ENCODE measurements around the gene WIPI1. TPM values are rescaled to one million over a fixed set of nuclear protein-coding genes. Genes with fewer than 3 reads are reported as not detected.

The WIPI1 gene
- total and polyA plus RNA-seq, 10 of the 15 experiments (the other 5 are each of a cell fraction or from before 2014, with no cell fraction given): 6.5 to 44.5 (median 26.2) TPM

- no TSS peak for BruUV-seq (replicated peaks)
- no peaks in the 10 kb centered on the region for H3K27me3 ChIP-seq (replicated peaks in 1 of 2; ENCODE audit: control insufficient read depth in 2 of 2, insufficient read depth in 2 of 2, low read length in 1 of 2)
- H2AFZ ChIP-seq (ENCODE audit: control insufficient read depth, low read depth, low read length): no peak overlapping the region
- ChIA-PET RAD21 (ENCODE audit: unreplicated experiment) (interaction anchor here (0.5 to 14.6 kb wide), 25 partner anchors 8 to 400 kb away, joined by 3 to 157 read pairs (median 4); partner anchors contain the start of genes AMZ2, ARSG, PRKAR1A and SLC16A6), CTCF (interaction anchor here (0.8 to 10.9 kb wide), 17 partner anchors 10 to 634 kb away, joined by 3 to 222 read pairs (median 6); partner anchors contain the start of genes AMZ2 and SLC16A6), SMC1A (ENCODE audit: uncharacterized antibody, unreplicated experiment) (interaction anchor here (0.6 to 16.2 kb wide), 16 partner anchors 10 to 531 kb away, joined by 3 to 288 read pairs (median 8); partner anchors contain the start of genes AMZ2 and PRKAR1A), POLR2A (interaction anchor here (0.5 to 5.6 kb wide), 18 partner anchors 11 to 808 kb away, joined by 3 to 55 read pairs (median 6); partner anchors contain the start of genes AMZ2, ARSG, PRKAR1A and SLC16A6)
- ATAC-seq (peak; percentile 83), DNase-seq (ENCODE audit: low read depth, low spot score) (peak; percentile 91), FAIRE-seq (peak; percentile 41)
- H3K4me1 ChIP-seq (ENCODE audit: control insufficient read depth, insufficient read depth, low read length): peaks cover 37% of the 10 kb centered on the region
- in situ Hi-C loops (cut with MboI) (loop anchor here (5.0 kb wide), 2 partner anchors 195 to 275 kb away; no protein-coding TSS in a partner anchor), intact Hi-C loops (cut with micrococcal nuclease; ENCODE audit: unreplicated experiment) (no loop called here)
- peak overlapping the region; percentile 83 for H3K4me2 ChIP-seq (ENCODE audit: control insufficient read depth, insufficient read depth)
- H4K20me1 ChIP-seq (ENCODE audit: control insufficient read depth, insufficient read depth): no peaks in the 10 kb centered on the region
- H3K4me3 ChIP-seq: peak overlapping the region; percentile 67
- peaks cover 8% of the 10 kb centered on the region; the same call in 1 of the 2 replicates for H3K79me2 ChIP-seq (ENCODE audit: control insufficient read depth, insufficient read depth, low read length)
- H3K9me3 ChIP-seq (replicated peaks; ENCODE audit: control insufficient read depth, insufficient read depth, low read length): no peaks in the 10 kb centered on the region
- 1% methylated on average over 40 of the region's 54 CpGs for WGBS (ENCODE audit: insufficient coverage, insufficient replicate concordance, low lambda C conversion rate, missing lambda C conversion rate)
- peak overlapping the region; percentile 78 for H3K27ac ChIP-seq (ENCODE audit: control insufficient read depth, insufficient read depth)
- H3K9ac ChIP-seq (ENCODE audit: control insufficient read depth, insufficient read depth, low read length): peak overlapping the region; percentile 62
- no peaks in the 10 kb centered on the region for H3K36me3 ChIP-seq (ENCODE audit: control insufficient read depth in 2 of 2, insufficient read depth in 2 of 2, low read length in 1 of 2)
- no peak for TF ChIP-seq ATF2 (IDR thresholded peaks at IDR 0.05; ENCODE audit: low read length)
- TF ChIP-seq ELK1 (IDR thresholded peaks at IDR 0.05; ENCODE audit: low read depth, low read length): no peak
- TF ChIP-seq ZZZ3 (IDR thresholded peaks at IDR 0.05; ENCODE audit: control insufficient read depth, insufficient read length, low read depth): no peak
- TF ChIP-seq WRNIP1 (IDR thresholded peaks at IDR 0.05; ENCODE audit: borderline replicate concordance, low read depth, low read length): no peak
- no peak for TF ChIP-seq YY1 (IDR thresholded peaks at IDR 0.05; ENCODE audit: low read depth, low read length)
- peak; percentile 93 for TF ChIP-seq CREB1 (IDR thresholded peaks at IDR 0.05; ENCODE audit: low read depth)
- TF ChIP-seq NFYB (IDR thresholded peaks at IDR 0.05; ENCODE audit: insufficient read depth, low read depth, low read length): peak; percentile 87
- peak; percentile 84; the same call in 1 of the 2 replicates for TF ChIP-seq MXI1 (IDR thresholded peaks at IDR 0.05; ENCODE audit: low read depth, low read length)
- peak; percentile 95 for TF ChIP-seq SP1 (IDR thresholded peaks at IDR 0.05; ENCODE audit: low read depth, low read length)
- TF ChIP-seq PRDM15 (CRISPR knock-in tag; IDR thresholded peaks at IDR 0.05): no peak
- TF ChIP-seq KLF5 (IDR thresholded peaks at IDR 0.05; ENCODE audit: partially characterized antibody): peak; percentile 93
- TF ChIP-seq, protein P1, sequence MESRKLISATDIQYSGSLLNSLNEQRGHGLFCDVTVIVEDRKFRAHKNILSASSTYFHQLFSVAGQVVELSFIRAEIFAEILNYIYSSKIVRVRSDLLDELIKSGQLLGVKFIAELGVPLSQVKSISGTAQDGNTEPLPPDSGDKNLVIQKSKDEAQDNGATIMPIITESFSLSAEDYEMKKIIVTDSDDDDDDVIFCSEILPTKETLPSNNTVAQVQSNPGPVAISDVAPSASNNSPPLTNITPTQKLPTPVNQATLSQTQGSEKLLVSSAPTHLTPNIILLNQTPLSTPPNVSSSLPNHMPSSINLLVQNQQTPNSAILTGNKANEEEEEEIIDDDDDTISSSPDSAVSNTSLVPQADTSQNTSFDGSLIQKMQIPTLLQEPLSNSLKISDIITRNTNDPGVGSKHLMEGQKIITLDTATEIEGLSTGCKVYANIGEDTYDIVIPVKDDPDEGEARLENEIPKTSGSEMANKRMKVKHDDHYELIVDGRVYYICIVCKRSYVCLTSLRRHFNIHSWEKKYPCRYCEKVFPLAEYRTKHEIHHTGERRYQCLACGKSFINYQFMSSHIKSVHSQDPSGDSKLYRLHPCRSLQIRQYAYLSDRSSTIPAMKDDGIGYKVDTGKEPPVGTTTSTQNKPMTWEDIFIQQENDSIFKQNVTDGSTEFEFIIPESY (IDR thresholded peaks at IDR 0.05): no peak
- TF ChIP-seq BHLHE40 (IDR thresholded peaks at IDR 0.05; ENCODE audit: borderline replicate concordance in 1 of 2, low read depth in 2 of 2, low read length in 1 of 2): peak in 1 of 2 experiments; percentile 48; a peak in 1 of 4 replicates
- TF ChIP-seq HDAC6 (IDR thresholded peaks at IDR 0.05; ENCODE audit: unreplicated experiment): no peak
These were observed 403 bp upstream of the WIPI1 start for GRCh38 chr17:68457539-68458259.
